T1000 (cell line): ENCODE results near the gene NCKAP1.
A peak's percentile ranks its signal among the peaks of the same experiment; 100 is the strongest.
"Not testable (repeated sequence)": the region's sequence is repeated elsewhere in the genome, so short reads cannot be mapped to it uniquely, and the experiment has no call there.

Source experiments
- DNase-seq: peaks from one replicate; lab custom pipeline; 2025; ENCODE audit warnings: mixed read lengths; lab: John Stamatoyannopoulos, UW

NCKAP1 gene

GRCh38 chr2:183037553-183038340, 510 bp downstream of the NCKAP1 start:
- peak; percentile 78 for DNase-seq

- peak; percentile 24 for DNase-seq
These were observed 1.1 kb downstream of the NCKAP1 start for GRCh38 chr2:183037074-183037552.

GRCh38 chr2:183035954-183036669, 2.1 kb downstream of the NCKAP1 start:
- no peak for DNase-seq

- DNase-seq: no peak
These were observed 2.8 kb downstream of the NCKAP1 start for GRCh38 chr2:183035298-183035953.

GRCh38 chr2:183034806-183035205, 3.5 kb downstream of the NCKAP1 start:
- DNase-seq: no peak

- DNase-seq: no peak
These were observed 4.3 kb downstream of the NCKAP1 start for GRCh38 chr2:183033951-183034350.

- no peak for DNase-seq
These were observed 6.1 kb downstream of the NCKAP1 start for GRCh38 chr2:183031911-183032794.

- no peak for DNase-seq
These were observed 9.0 kb downstream of the NCKAP1 start for GRCh38 chr2:183029219-183029618.

GRCh38 chr2:183028108-183028507, 10.1 kb downstream of the NCKAP1 start:
- no peak for DNase-seq

GRCh38 chr2:183027443-183027842, 10.8 kb downstream of the NCKAP1 start:
- no peak for DNase-seq

GRCh38 chr2:183026424-183026823, 11.8 kb downstream of the NCKAP1 start:
- DNase-seq: no peak

- DNase-seq: no peak
These were observed 12.3 kb downstream of the NCKAP1 start for GRCh38 chr2:183025993-183026392.

- no peak for DNase-seq
These were observed 13.7 kb downstream of the NCKAP1 start for GRCh38 chr2:183024339-183025095.

- DNase-seq: no peak
These were observed 15.5 kb downstream of the NCKAP1 start for GRCh38 chr2:183022711-183023110.

GRCh38 chr2:183021613-183022012, 16.6 kb downstream of the NCKAP1 start:
- no peak for DNase-seq

GRCh38 chr2:183019718-183020442, 18.4 kb downstream of the NCKAP1 start:
- DNase-seq: no peak

GRCh38 chr2:183017845-183018244, 20.4 kb downstream of the NCKAP1 start:
- DNase-seq: not testable (repeated sequence)

GRCh38 chr2:183014005-183014404, 24.3 kb downstream of the NCKAP1 start:
- no peak for DNase-seq

- no peak for DNase-seq
These were observed 26.5 kb downstream of the NCKAP1 start for GRCh38 chr2:183011743-183012142.

GRCh38 chr2:183010112-183010511, 28.1 kb downstream of the NCKAP1 start:
- no peak for DNase-seq
